Measurements from ENCODE around the gene WAS. TPM values are rescaled to one million over a fixed set of nuclear protein-coding genes. Genes with fewer than 3 reads are reported as not detected.

The WAS gene
- polyA plus RNA-seq, 1 donor: 6.3 TPM

DNA sequence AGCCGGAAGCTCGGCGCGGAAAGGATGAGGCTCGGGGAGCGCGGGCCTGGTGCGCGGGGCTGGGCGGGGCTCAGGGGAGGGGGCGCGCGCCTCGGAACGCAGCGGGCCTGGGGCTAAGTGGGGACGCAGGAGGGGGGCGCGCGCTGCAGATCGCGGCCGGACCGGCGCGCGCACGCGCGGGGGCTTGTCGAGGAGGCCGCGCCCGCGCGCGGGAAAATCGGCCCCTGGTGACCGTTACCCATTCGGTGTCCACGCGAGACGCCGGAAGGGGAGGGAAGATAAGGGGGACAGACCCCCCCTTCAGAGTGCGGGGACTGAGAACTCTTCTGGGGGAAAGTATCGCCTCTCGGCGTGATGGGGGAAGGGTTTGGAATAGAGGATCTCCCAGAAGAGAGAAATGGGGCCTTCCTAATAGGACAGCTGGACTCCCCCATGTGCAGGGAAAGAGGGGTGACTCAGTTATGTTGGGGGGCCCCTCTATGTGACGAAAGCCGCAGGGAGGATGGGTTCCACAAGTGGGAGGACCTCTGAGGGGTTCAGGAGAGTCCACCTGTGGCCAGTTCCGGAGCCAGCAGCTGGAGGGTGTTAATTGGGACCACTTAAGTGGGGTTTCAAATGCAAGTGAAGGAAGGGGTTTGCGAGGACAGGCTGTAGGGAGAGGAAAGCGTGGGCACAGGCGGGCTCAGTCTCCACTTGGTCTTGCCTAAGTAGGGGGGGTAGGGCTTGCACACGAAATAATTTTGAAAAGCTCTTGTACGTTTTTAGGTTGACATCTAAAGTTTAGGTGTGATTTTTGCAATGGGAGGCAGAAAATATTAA is 13.5 kb downstream of the WAS start:
- peak in 1 of 2 donors; percentile 18 for DNase-seq
- Histone ChIP-seq H3K27me3 (ENCODE audit: control insufficient read depth, insufficient read depth, low read length) (peaks cover 3% of the 10 kb centered on the region), H3K36me3 (ENCODE audit: control insufficient read depth, insufficient read depth, low read length) (peaks cover 13% of the 10 kb centered on the region), H3K4me1 (ENCODE audit: control insufficient read depth, insufficient read depth, low read length) (peaks cover 13% of the 10 kb centered on the region), H3K9me3 (ENCODE audit: control insufficient read depth, low read depth, low read length) (no peaks in the 10 kb centered on the region), H3K27ac (ENCODE audit: low read length) (no peak overlapping the region), H3K4me3 (ENCODE audit: low read length) (peak overlapping the region; percentile 43)
- WGBS (ENCODE audit: insufficient coverage, low lambda C conversion rate): 17% methylated on average over 1 of the region's 56 CpGs

DNA sequence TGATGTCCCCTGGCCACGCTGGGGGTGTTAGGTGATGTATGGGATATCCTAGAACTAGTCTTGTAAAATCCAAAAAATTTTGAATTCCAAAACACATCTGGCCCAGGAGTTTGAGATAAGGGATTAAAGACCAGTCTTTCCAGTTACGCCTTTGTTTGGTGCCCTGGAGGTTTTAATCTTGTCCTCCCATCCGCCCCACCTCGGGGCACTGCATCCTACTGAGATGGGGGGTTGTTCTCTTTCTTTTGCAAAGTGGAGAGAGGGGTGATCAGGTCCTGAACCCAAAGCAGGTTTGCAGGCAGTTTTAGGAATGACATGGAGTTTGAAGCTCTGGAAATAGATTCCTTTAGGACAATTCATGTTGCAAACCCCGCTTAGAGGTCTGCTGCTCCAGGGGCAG is 14.7 kb downstream of the WAS start:
- H3K27ac ChIP-seq (ENCODE audit: low read length): no peak overlapping the region
- no peaks in the 10 kb centered on the region for H3K27me3 ChIP-seq (ENCODE audit: control insufficient read depth, insufficient read depth, low read length)
- H3K9me3 ChIP-seq (ENCODE audit: control insufficient read depth, low read depth, low read length): no peaks in the 10 kb centered on the region
- DNase-seq: no peak
- peaks cover 17% of the 10 kb centered on the region for H3K36me3 ChIP-seq (ENCODE audit: control insufficient read depth, insufficient read depth, low read length)
- H3K4me1 ChIP-seq (ENCODE audit: control insufficient read depth, insufficient read depth, low read length): peaks cover 13% of the 10 kb centered on the region
- no CpG with 5 or more reads among the region's 5 CpGs for whole genome bisulfite sequencing (ENCODE audit: insufficient coverage, low lambda C conversion rate)
- H3K4me3 ChIP-seq (ENCODE audit: low read length): no peak overlapping the region

GRCh38 chrX:48700246-48700645 is 16.6 kb downstream of the WAS start:
- Histone ChIP-seq H3K4me3 (ENCODE audit: low read length) (no peak overlapping the region), H3K9me3 (ENCODE audit: control insufficient read depth, low read depth, low read length) (no peaks in the 10 kb centered on the region), H3K4me1 (ENCODE audit: control insufficient read depth, insufficient read depth, low read length) (peaks cover 13% of the 10 kb centered on the region), H3K27ac (ENCODE audit: low read length) (no peak overlapping the region), H3K27me3 (ENCODE audit: control insufficient read depth, insufficient read depth, low read length) (no peaks in the 10 kb centered on the region), H3K36me3 (ENCODE audit: control insufficient read depth, insufficient read depth, low read length) (peaks cover 17% of the 10 kb centered on the region)
- DNase-seq: no peak
- WGBS (ENCODE audit: insufficient coverage, low lambda C conversion rate): no CpG with 5 or more reads among the region's 23 CpGs

DNA sequence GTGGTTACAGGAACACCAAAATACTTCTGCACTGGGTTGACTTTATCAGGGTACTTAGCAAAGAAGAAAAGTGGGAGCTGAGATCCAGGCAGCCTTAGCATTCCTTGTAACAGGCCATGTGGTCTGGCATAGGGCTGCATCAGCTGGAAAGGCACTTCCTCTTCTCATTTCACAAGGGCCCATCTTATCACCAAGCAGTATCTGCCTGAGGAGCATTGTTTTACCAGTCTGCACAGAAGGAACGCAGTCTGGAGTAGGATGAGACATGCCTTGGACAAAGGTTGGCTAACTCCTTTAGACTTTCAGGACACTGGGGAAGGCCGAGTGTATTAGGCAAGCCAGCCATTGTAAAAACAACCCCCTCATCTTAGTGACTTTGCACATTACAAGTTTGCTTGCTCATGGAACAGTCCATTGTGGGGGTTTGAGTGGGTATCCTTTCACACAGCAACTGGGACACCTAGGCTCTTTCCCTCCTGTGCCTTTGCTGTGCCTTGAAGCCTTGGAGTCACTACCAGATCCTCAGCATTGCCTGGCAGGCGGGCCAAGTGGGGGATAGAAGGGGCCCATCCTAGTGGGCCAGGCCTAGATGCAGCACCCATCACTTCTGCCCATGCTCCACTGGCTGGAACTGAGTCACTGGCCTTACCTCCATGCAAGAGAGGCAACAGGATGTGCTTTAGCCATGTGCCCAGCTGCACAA is 17.5 kb downstream of the WAS start:
- Histone ChIP-seq H3K36me3 (ENCODE audit: control insufficient read depth, insufficient read depth, low read length) (peaks cover 17% of the 10 kb centered on the region), H3K9me3 (ENCODE audit: control insufficient read depth, low read depth, low read length) (no peaks in the 10 kb centered on the region), H3K4me3 (ENCODE audit: low read length) (no peak overlapping the region), H3K27ac (ENCODE audit: low read length) (no peak overlapping the region), H3K4me1 (ENCODE audit: control insufficient read depth, insufficient read depth, low read length) (peaks cover 6% of the 10 kb centered on the region), H3K27me3 (ENCODE audit: control insufficient read depth, insufficient read depth, low read length) (no peaks in the 10 kb centered on the region)
- DNase-seq: no peak
- no CpG with 5 or more reads among the region's 3 CpGs for WGBS (ENCODE audit: insufficient coverage, low lambda C conversion rate)

GRCh38 chrX:48702032-48702431 is 18.4 kb downstream of the WAS start:
- WGBS (ENCODE audit: insufficient coverage, low lambda C conversion rate): no CpG with 5 or more reads among the region's 2 CpGs
- Histone ChIP-seq H3K27ac (ENCODE audit: low read length) (no peak overlapping the region), H3K9me3 (ENCODE audit: control insufficient read depth, low read depth, low read length) (no peaks in the 10 kb centered on the region), H3K4me3 (ENCODE audit: low read length) (no peak overlapping the region), H3K4me1 (ENCODE audit: control insufficient read depth, insufficient read depth, low read length) (peaks cover 6% of the 10 kb centered on the region), H3K27me3 (ENCODE audit: control insufficient read depth, insufficient read depth, low read length) (no peaks in the 10 kb centered on the region), H3K36me3 (ENCODE audit: control insufficient read depth, insufficient read depth, low read length) (peaks cover 17% of the 10 kb centered on the region)
- DNase-seq: no peak

GRCh38 chrX:48702716-48703115 is 19.1 kb downstream of the WAS start:
- Histone ChIP-seq H3K36me3 (ENCODE audit: control insufficient read depth, insufficient read depth, low read length) (peaks cover 21% of the 10 kb centered on the region), H3K27ac (ENCODE audit: low read length) (no peak overlapping the region), H3K4me3 (ENCODE audit: low read length) (no peak overlapping the region), H3K4me1 (ENCODE audit: control insufficient read depth, insufficient read depth, low read length) (peaks cover 3% of the 10 kb centered on the region), H3K27me3 (ENCODE audit: control insufficient read depth, insufficient read depth, low read length) (no peaks in the 10 kb centered on the region), H3K9me3 (ENCODE audit: control insufficient read depth, low read depth, low read length) (no peaks in the 10 kb centered on the region)
- no CpG with 5 or more reads among the region's 4 CpGs for WGBS (ENCODE audit: insufficient coverage, low lambda C conversion rate)
- DNase-seq: no peak

GRCh38 chrX:48703228-48703627 is 19.6 kb downstream of the WAS start:
- WGBS (ENCODE audit: insufficient coverage, low lambda C conversion rate): no CpG with 5 or more reads among the region's 7 CpGs

GRCh38 chrX:48703642-48704481 is 20.3 kb downstream of the WAS start:
- no CpG with 5 or more reads among the region's 4 CpGs for WGBS (ENCODE audit: insufficient coverage, low lambda C conversion rate)
- H3K9me3 ChIP-seq (ENCODE audit: control insufficient read depth, low read depth, low read length): no peaks in the 10 kb centered on the region
- H3K4me1 ChIP-seq (ENCODE audit: control insufficient read depth, insufficient read depth, low read length): peaks cover 3% of the 10 kb centered on the region
- peak overlapping the region; percentile 6 for H3K27ac ChIP-seq (ENCODE audit: low read length)
- H3K36me3 ChIP-seq (ENCODE audit: control insufficient read depth, insufficient read depth, low read length): peaks cover 22% of the 10 kb centered on the region
- no peaks in the 10 kb centered on the region for H3K27me3 ChIP-seq (ENCODE audit: control insufficient read depth, insufficient read depth, low read length)
- DNase-seq: peak in 1 of 2 donors; percentile 34
- no peak overlapping the region for H3K4me3 ChIP-seq (ENCODE audit: low read length)

More at GRCh38 chrX:48703228-48703627, 19.6 kb downstream of the WAS start:
- H3K4me1 ChIP-seq (ENCODE audit: control insufficient read depth, insufficient read depth, low read length): peaks cover 3% of the 10 kb centered on the region
- no peak overlapping the region for H3K4me3 ChIP-seq (ENCODE audit: low read length)
- H3K27ac ChIP-seq (ENCODE audit: low read length): no peak overlapping the region
- no peak for DNase-seq
- H3K27me3 ChIP-seq (ENCODE audit: control insufficient read depth, insufficient read depth, low read length): no peaks in the 10 kb centered on the region
- H3K9me3 ChIP-seq (ENCODE audit: control insufficient read depth, low read depth, low read length): no peaks in the 10 kb centered on the region
- H3K36me3 ChIP-seq (ENCODE audit: control insufficient read depth, insufficient read depth, low read length): peaks cover 22% of the 10 kb centered on the region

DNA sequence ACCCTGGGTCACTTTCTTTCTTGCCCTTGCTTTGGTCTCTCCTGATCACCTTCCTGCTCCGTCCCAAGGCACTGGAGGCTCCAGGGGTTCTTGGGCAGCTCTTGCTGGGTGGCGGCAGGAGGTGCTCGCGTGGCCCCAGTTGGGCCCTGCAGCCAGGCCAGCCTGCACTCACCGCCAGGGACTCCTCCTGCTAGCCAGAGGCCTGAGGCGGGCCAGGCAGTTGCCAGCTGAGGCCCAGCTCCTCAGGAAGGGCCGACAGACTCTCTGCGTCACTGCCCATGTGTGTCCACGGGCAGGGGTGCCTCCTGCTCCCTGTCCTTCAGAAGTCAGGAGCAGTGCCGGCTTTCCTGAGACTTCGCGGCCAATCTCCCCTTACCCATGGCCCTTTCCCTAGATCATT is 22.3 kb downstream of the WAS start:
- H3K4me3 ChIP-seq (ENCODE audit: low read length): no peak overlapping the region
- H3K27ac ChIP-seq (ENCODE audit: low read length): no peak overlapping the region
- H3K4me1 ChIP-seq (ENCODE audit: control insufficient read depth, insufficient read depth, low read length): peaks cover 3% of the 10 kb centered on the region
- no CpG with 5 or more reads among the region's 12 CpGs for WGBS (ENCODE audit: insufficient coverage, low lambda C conversion rate)
- DNase-seq: no peak
- H3K9me3 ChIP-seq (ENCODE audit: control insufficient read depth, low read depth, low read length): no peaks in the 10 kb centered on the region
- H3K27me3 ChIP-seq (ENCODE audit: control insufficient read depth, insufficient read depth, low read length): no peaks in the 10 kb centered on the region
- peaks cover 15% of the 10 kb centered on the region for H3K36me3 ChIP-seq (ENCODE audit: control insufficient read depth, insufficient read depth, low read length)

GRCh38 chrX:48709522-48710112 is 26.0 kb downstream of the WAS start:
- no CpG with 5 or more reads among the region's 7 CpGs for WGBS (ENCODE audit: insufficient coverage, low lambda C conversion rate)
- peaks cover 5% of the 10 kb centered on the region for H3K36me3 ChIP-seq (ENCODE audit: control insufficient read depth, insufficient read depth, low read length)

More at GRCh38 chrX:48709522-48710112, 26.0 kb downstream of the WAS start:
- Histone ChIP-seq H3K4me3 (ENCODE audit: low read length) (no peak overlapping the region), H3K9me3 (ENCODE audit: control insufficient read depth, low read depth, low read length) (no peaks in the 10 kb centered on the region), H3K27me3 (ENCODE audit: control insufficient read depth, insufficient read depth, low read length) (no peaks in the 10 kb centered on the region), H3K4me1 (ENCODE audit: control insufficient read depth, insufficient read depth, low read length) (no peaks in the 10 kb centered on the region), H3K27ac (ENCODE audit: low read length) (no peak overlapping the region)
- no peak for DNase-seq

Data from large intestine (tissue), 3 donors.